ENCODE measurements around the gene CLDN8. TPM values are rescaled to one million over a fixed set of nuclear protein-coding genes. Genes with fewer than 3 reads are reported as not detected.

CLDN8 gene
- total RNA-seq: not detected

DNA sequence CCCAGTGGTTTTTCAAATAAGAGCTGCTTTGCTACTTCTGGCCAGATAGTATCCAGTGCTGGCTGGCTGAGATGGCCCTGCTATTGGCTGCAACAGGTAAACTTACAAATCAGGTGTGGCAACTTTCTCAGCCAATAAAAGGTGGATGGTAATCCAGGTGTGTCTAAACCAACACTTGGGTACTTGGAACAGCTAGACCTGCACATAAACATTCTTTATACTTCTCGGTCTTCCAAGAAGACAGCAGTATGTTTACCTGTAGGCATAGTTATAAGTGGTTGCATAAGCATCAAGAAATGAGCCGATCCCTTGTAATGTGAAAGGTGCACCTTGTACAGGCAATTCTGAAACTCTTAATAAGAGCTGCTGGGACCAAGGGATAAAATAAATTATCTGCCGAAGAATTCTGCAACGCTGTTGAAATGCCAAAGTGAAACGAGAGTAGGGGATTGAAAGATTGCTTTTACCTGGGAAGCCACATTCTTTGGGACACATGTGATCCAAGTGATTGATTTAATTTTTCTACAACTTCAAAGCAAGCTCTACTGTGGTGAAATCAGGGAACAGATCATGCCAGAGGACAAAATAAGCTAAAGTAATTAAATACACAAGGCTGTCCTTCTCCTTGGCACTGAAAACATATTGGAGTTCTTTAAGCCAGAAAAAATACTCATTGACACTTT is at the start of gene CLDN8:
CLDN8 (minus strand) TSS at position 57 of the 683 bp plus-strand sequence. CDS start 172 bp downstream, outside the sequence.
- no peak for DNase-seq
- Mint-ChIP-seq H3K36me3 (no peaks in the 10 kb centered on the region), H3K27me3 (peaks cover 6% of the 10 kb centered on the region), H3K9me3 (no peaks in the 10 kb centered on the region), H3K27ac (no peak within 1 kb of the TSS), H3K4me1 (no peaks in the 10 kb centered on the region), H3K4me3 (no peak within 1 kb of the TSS)

DNA sequence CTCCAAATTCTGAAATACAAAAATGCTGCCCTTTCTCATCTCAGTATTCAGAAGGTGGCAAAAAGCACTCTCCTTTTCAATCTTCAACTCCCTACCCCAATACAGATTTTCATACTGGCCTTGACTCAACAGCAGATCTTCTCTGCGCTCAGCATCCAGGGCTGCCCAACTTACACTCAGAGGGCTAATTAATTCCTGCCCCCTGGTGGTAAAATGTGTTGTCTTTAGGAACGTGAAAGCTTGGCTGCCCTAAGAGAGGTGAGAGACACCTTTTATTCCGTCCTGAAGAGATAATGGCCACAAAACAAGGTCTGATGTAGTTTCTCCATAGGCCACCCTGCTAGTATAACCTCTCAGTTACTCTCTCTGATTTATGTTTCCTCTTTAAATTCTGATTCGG is 41.9 kb upstream of the CLDN8 start:
- no peaks in the 10 kb centered on the region for H3K4me1 Mint-ChIP-seq
- no peak overlapping the region for H3K4me3 Mint-ChIP-seq
- H3K36me3 Mint-ChIP-seq: no peaks in the 10 kb centered on the region
- no peak for DNase-seq
- no peaks in the 10 kb centered on the region for H3K9me3 Mint-ChIP-seq
- H3K27ac Mint-ChIP-seq: no peak overlapping the region
- H3K27me3 Mint-ChIP-seq: no peaks in the 10 kb centered on the region

DNA sequence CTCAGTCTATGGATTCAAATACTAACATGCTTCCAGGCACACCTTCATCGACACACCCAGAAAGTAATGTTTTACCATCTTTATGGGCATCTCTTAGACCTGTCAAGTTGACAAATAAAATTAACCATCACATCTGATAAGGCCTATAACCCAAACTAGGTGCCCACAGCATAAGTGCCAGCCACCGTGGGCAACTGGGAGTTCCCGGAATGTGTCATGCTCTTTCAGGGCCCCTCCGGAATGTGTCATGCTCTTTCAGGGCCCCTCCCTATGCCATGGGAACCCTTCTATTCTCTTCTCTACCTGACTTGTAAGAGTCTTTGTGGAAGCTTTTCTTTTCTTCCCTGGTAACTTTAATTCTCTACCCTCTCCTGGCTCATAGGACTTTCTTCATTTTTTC is 40.2 kb upstream of the CLDN8 start:
- H3K27ac Mint-ChIP-seq: no peak overlapping the region
- H3K9me3 Mint-ChIP-seq: no peaks in the 10 kb centered on the region
- no peak for DNase-seq
- H3K36me3 Mint-ChIP-seq: no peaks in the 10 kb centered on the region
- no peaks in the 10 kb centered on the region for H3K4me1 Mint-ChIP-seq
- no peak overlapping the region for H3K4me3 Mint-ChIP-seq
- H3K27me3 Mint-ChIP-seq: no peaks in the 10 kb centered on the region

DNA sequence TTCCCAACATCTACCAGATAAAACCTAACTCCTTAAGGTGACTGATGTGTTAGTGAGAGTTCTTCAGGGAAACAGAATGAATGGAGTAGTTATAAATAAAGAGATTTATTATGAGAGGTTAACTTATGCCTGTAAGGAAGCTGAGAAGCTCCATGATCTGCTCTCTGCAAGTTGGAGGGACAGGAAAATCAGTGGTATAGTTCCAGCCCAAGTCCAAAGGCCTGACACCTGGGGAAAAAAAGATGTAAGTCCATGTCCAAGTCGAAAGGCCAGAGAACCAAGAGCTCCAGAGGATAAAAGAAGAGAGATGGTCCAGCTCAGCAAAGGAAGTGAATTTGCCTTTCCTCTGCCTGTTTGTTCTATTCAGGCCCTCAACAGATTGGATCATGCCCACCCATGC is 39.8 kb upstream of the CLDN8 start:
- H3K36me3 Mint-ChIP-seq: no peaks in the 10 kb centered on the region
- no peak for DNase-seq
- no peaks in the 10 kb centered on the region for H3K4me1 Mint-ChIP-seq
- no peak overlapping the region for H3K27ac Mint-ChIP-seq
- no peaks in the 10 kb centered on the region for H3K9me3 Mint-ChIP-seq
- H3K4me3 Mint-ChIP-seq: no peak overlapping the region
- no peaks in the 10 kb centered on the region for H3K27me3 Mint-ChIP-seq

DNA sequence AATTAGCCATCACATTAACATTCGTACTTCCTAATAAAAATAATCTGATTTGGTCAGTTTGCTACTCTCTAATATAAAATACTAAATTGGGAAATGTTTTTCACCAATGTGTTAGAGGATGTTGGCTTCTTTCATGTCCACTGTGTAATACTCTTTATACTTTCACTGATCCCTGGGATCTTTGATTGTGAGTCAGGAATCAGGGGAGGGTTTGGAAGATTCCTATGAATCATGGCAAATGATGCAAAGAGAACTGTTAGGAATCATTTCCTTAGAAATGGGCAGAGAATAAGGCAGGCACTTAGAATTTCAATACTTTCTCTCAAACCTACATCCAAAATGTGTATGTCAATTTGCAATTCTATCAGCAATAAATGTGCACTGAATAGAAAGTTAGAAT is 35.9 kb upstream of the CLDN8 start:
- Mint-ChIP-seq H3K27me3 (no peaks in the 10 kb centered on the region), H3K4me1 (no peaks in the 10 kb centered on the region), H3K9me3 (no peaks in the 10 kb centered on the region), H3K27ac (no peak overlapping the region), H3K4me3 (no peak overlapping the region), H3K36me3 (no peaks in the 10 kb centered on the region)
- DNase-seq: no peak

DNA sequence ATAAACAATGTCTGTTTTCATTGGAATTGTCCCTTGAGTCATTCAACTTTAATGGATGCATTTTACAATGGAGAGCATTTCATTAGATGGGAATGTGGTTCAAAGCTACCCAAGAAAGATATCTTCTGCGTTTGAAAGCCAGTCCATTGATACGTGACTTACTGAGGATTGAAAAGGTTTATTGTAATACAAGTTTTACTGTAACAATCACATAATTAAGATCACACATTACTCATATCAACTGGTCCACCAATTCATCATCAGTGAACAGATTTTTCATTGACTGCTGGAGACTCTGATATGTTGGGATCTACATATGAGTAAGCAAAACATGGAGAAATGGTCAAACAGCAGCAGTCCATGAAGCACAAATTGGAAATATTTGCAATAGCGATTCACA is 34.0 kb upstream of the CLDN8 start:
- no peaks in the 10 kb centered on the region for H3K36me3 Mint-ChIP-seq
- no peaks in the 10 kb centered on the region for H3K9me3 Mint-ChIP-seq
- no peak for DNase-seq
- H3K27me3 Mint-ChIP-seq: no peaks in the 10 kb centered on the region
- no peaks in the 10 kb centered on the region for H3K4me1 Mint-ChIP-seq
- H3K27ac Mint-ChIP-seq: no peak overlapping the region
- H3K4me3 Mint-ChIP-seq: no peak overlapping the region

DNA sequence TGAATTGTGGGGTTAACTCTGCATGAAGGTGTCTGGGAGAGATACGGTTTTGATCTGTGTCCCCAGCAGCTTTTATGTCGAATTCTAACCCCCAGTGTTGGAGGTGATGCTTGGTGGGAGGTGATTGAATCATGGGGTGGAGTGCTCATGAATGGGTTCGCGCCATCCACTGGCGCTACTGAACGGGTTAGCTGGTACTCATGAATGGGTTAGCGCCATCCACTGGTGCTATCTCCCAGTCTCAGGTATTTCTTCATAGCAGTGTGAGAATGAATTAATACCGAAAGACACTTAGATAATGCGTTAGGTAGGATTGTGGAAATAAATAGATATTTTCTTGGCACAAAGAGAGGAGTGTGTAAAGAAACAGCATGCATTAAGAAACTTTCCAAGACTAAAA is 32.9 kb upstream of the CLDN8 start:
- H3K36me3 Mint-ChIP-seq: no peaks in the 10 kb centered on the region
- no peak overlapping the region for H3K4me3 Mint-ChIP-seq
- no peaks in the 10 kb centered on the region for H3K4me1 Mint-ChIP-seq
- H3K9me3 Mint-ChIP-seq: no peaks in the 10 kb centered on the region
- no peak for DNase-seq
- no peak overlapping the region for H3K27ac Mint-ChIP-seq
- H3K27me3 Mint-ChIP-seq: no peaks in the 10 kb centered on the region

DNA sequence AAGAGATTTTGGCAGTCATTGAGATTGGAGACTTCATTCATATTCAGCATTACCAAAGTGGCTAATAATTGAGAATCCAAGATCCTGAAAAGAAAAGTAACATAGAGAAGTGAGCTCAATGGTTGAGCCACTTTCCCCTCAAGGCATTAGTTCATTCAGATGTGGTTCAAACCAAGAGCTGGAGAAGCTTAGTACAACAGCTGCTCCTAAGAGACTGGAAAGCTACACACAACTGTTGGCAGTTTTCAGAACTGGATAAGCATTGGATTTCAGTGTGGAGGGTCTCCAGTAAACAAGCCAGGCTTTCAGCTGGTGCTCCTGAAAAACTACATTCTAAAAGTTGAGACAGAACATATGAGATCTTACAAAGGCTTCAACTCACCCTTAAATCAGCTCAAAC is 29.2 kb upstream of the CLDN8 start:
- Mint-ChIP-seq H3K4me3 (no peak overlapping the region), H3K27ac (no peak overlapping the region), H3K27me3 (no peaks in the 10 kb centered on the region), H3K36me3 (no peaks in the 10 kb centered on the region), H3K4me1 (no peaks in the 10 kb centered on the region), H3K9me3 (no peaks in the 10 kb centered on the region)
- DNase-seq: no peak

DNA sequence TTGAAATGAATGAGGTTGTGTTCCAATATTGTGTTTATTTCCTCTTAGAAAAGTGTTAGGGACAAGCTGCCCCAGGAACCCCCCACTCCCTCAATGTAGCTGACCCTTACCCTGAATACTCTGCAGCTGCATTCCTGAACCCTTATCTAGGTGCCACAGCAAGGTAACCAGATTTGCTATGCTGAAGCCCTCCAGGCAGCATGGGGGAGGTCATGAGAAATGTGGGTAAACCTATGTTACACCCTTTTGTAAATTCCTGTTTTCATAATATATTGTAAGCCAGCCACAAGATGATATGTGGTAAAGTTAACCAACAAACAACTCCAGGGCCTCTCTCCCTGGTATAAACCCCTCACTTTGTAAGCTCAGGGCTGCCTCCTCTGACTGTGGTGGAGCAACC is 27.8 kb upstream of the CLDN8 start:
- no peak overlapping the region for H3K4me3 Mint-ChIP-seq
- H3K27me3 Mint-ChIP-seq: no peaks in the 10 kb centered on the region
- H3K4me1 Mint-ChIP-seq: no peaks in the 10 kb centered on the region
- no peaks in the 10 kb centered on the region for H3K36me3 Mint-ChIP-seq
- no peaks in the 10 kb centered on the region for H3K9me3 Mint-ChIP-seq
- DNase-seq: no peak
- H3K27ac Mint-ChIP-seq: no peak overlapping the region

DNA sequence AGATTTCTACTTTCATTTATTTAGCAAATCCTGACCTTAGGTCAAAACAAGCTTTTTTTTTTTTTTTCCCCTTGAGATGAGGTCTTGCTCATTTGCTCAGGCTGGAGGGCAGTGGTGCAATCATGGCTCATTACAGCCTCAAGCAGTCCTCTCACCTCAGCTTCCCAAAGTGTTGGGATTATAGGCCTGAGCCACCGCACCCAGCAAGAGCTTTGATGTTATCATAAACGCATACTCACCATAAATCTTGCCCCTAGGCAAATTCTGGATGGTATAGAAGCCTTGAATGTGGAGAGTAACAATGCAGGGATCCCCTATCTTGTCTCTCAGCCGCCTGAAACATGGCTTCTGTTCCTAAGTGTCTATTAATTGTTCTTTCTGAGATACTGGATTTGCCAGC is 24.8 kb upstream of the CLDN8 start:
- DNase-seq: no peak
- Mint-ChIP-seq H3K36me3 (no peaks in the 10 kb centered on the region), H3K27me3 (no peaks in the 10 kb centered on the region), H3K9me3 (no peaks in the 10 kb centered on the region), H3K27ac (no peak overlapping the region), H3K4me1 (no peaks in the 10 kb centered on the region), H3K4me3 (no peak overlapping the region)

DNA sequence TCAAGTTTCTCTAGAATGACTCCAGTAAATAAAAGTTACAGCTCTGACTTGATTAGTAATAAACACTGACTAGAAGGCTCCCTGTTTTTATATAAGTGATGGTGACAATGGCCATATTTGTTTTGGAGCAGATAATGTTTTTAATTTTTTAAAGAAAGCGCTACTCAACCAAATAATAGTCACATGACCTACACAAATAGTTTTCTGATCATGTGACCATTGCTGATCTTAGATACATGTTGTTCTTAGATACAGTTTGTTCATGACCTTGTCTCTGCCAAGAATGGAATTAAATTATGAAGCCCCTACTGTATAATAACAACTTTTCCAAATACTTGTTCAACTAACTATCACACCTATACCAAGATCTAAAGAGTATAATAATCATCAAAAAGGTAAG is 22.3 kb upstream of the CLDN8 start:
- DNase-seq: no peak
- Mint-ChIP-seq H3K36me3 (no peaks in the 10 kb centered on the region), H3K4me3 (no peak overlapping the region), H3K27me3 (no peaks in the 10 kb centered on the region), H3K9me3 (no peaks in the 10 kb centered on the region), H3K27ac (no peak overlapping the region), H3K4me1 (no peaks in the 10 kb centered on the region)

DNA sequence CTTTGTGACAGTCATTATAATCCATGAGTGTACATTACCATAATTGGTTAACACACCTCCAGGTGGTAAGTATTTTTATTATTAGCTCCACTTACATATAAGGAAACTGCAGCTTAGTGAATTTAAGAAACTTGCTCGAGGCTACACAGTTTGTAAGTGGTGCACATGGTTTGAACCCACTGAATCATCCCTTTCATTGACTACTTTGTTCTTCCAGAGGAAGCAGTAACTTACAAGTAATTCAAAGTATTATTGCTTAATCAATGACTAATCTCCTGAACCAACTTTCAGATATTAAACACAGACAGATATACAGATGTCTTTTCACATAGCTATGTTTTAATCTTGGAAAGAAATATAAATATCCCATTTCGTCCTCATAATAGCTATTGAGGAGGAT is 18.7 kb upstream of the CLDN8 start:
- H3K4me3 Mint-ChIP-seq: no peak overlapping the region
- H3K4me1 Mint-ChIP-seq: no peaks in the 10 kb centered on the region
- H3K27me3 Mint-ChIP-seq: no peaks in the 10 kb centered on the region
- H3K27ac Mint-ChIP-seq: no peak overlapping the region
- peaks cover 2% of the 10 kb centered on the region for H3K9me3 Mint-ChIP-seq
- DNase-seq: no peak
- no peaks in the 10 kb centered on the region for H3K36me3 Mint-ChIP-seq

DNA sequence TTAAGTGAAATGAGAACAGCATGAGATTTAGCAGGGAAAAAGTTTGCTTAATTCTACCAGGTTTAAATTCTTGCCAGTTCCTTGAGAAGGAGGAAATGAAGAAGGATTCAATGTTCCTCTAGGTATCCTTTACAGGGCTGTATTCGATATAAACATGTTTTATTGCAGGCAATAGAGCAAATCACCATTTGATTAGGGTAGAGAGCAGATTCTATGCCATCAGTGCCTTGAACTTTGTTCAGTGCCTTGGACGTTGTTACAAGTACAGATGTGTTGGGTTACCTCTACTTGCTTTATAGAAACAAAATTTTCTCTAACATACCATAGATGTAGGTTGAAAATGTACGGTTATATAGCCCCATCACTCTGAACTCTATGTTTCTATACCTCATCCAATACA is 18.2 kb upstream of the CLDN8 start:
- H3K27me3 Mint-ChIP-seq: no peaks in the 10 kb centered on the region
- no peak overlapping the region for H3K27ac Mint-ChIP-seq
- peaks cover 2% of the 10 kb centered on the region for H3K9me3 Mint-ChIP-seq
- no peaks in the 10 kb centered on the region for H3K36me3 Mint-ChIP-seq
- H3K4me3 Mint-ChIP-seq: no peak overlapping the region
- no peaks in the 10 kb centered on the region for H3K4me1 Mint-ChIP-seq
- DNase-seq: no peak

DNA sequence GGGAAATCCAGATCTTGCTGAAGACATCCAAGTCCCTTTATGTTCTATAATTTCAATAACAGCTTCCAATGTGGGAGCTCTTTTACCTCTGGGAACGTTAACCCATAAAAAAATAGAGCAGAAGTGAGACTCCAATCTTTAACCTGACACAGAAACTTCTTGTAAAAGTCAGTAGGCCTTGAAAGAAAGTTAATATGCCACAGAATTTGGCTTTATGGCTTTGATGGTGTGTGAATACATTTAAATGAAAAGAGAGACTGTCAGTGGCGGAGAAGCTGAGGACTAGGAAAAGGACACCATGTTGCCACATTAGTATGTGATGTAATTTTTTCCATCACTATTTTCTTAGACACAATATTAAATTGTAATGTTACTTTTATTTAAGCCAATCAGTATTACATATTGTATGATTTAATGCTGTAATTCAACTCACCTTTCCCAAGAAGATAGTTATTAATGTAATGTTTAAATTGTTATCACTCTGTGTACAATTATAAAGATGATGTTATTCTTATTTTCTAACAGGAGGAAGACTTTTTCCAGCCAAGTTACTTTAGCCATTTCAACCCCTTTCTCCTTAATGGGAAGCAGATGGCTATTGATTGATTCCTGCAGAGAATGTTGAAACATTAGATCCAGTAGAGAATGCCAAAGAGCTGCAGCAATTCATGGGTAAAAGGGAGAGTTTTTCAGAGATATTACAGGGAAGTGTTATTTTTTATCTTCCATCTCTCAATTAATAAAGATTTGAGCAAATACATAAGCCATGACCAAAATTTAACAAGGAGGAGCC is 17.5 kb upstream of the CLDN8 start:
- Mint-ChIP-seq H3K4me1 (no peaks in the 10 kb centered on the region), H3K27ac (no peak overlapping the region), H3K9me3 (peaks cover 2% of the 10 kb centered on the region), H3K4me3 (no peak overlapping the region), H3K27me3 (no peaks in the 10 kb centered on the region), H3K36me3 (no peaks in the 10 kb centered on the region)
- DNase-seq: no peak

DNA sequence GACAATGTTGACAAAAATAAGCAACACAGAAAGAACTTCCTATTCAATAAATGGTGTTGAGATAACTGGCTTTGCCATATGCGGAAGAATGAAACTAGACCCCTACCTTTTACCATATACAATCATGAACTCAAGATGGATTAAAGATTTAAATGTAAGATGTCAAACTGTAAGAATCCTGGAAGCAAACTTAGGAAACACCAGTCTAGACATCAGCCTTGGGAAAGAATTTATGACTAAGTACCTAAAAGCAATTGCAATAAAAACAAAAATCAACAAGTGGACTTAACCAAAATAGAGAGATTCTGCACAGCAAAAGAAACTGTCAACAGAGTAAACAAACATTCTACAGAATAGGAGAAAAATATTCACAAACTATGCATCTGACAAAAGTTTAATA is 16.1 kb upstream of the CLDN8 start:
- Mint-ChIP-seq H3K9me3 (peaks cover 2% of the 10 kb centered on the region), H3K27me3 (no peaks in the 10 kb centered on the region), H3K4me1 (no peaks in the 10 kb centered on the region), H3K36me3 (no peaks in the 10 kb centered on the region), H3K27ac (no peak overlapping the region), H3K4me3 (no peak overlapping the region)
- DNase-seq: no peak
